Measurements from ENCODE around the gene MS4A2.

DNA sequence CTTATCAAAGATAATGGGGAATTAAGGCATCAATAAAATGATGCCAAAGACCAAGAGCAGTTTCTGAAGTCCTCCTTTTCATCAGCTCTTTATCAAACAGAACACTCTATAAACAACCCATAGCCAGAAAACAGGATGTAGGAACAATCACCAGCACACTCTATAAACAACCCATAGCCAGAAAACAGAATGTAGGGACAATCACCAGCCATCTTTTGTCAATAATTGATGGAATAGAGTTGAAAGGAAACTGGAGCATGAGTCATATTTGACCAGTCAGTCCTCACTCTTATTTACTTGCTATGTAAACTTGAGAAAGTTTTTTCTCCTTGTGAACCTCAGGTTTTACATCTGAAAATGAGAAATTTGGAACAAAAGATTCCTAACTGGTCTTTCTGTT lies 10.0 kb downstream of the MS4A2 start:
- TF ChIP-seq CTCF (conservative IDR thresholded peaks at IDR 0.05; ENCODE audit: low read depth in 2 of 2) (no peak), EZH2 (IDR thresholded peaks at IDR 0.05; ENCODE audit: low read depth, unreplicated experiment) (no peak), JUNB (IDR thresholded peaks at IDR 0.05; ENCODE audit: unreplicated experiment) (no peak), POLR2AphosphoS5 (IDR thresholded peaks at IDR 0.05; ENCODE audit: low read depth) (no peak), CREB1 (CRISPR knock-in tag; IDR thresholded peaks at IDR 0.05; ENCODE audit: low read depth) (no peak), ZNF114 (CRISPR knock-in tag; IDR thresholded peaks at IDR 0.05) (no peak), EZH2phosphoT487 (IDR thresholded peaks at IDR 0.05; ENCODE audit: unreplicated experiment) (no peak), ZNF462 (CRISPR knock-in tag; IDR thresholded peaks at IDR 0.05) (no peak), NANOG (IDR thresholded peaks at IDR 0.05; ENCODE audit: borderline replicate concordance) (no peak), ETS1 (IDR thresholded peaks at IDR 0.05) (no peak), STAT1 (IDR thresholded peaks at IDR 0.05; ENCODE audit: unreplicated experiment) (no peak), ZNF331 (CRISPR knock-in tag; IDR thresholded peaks at IDR 0.05; ENCODE audit: low read depth) (no peak)
- TF ChIP-seq, protein P1, sequence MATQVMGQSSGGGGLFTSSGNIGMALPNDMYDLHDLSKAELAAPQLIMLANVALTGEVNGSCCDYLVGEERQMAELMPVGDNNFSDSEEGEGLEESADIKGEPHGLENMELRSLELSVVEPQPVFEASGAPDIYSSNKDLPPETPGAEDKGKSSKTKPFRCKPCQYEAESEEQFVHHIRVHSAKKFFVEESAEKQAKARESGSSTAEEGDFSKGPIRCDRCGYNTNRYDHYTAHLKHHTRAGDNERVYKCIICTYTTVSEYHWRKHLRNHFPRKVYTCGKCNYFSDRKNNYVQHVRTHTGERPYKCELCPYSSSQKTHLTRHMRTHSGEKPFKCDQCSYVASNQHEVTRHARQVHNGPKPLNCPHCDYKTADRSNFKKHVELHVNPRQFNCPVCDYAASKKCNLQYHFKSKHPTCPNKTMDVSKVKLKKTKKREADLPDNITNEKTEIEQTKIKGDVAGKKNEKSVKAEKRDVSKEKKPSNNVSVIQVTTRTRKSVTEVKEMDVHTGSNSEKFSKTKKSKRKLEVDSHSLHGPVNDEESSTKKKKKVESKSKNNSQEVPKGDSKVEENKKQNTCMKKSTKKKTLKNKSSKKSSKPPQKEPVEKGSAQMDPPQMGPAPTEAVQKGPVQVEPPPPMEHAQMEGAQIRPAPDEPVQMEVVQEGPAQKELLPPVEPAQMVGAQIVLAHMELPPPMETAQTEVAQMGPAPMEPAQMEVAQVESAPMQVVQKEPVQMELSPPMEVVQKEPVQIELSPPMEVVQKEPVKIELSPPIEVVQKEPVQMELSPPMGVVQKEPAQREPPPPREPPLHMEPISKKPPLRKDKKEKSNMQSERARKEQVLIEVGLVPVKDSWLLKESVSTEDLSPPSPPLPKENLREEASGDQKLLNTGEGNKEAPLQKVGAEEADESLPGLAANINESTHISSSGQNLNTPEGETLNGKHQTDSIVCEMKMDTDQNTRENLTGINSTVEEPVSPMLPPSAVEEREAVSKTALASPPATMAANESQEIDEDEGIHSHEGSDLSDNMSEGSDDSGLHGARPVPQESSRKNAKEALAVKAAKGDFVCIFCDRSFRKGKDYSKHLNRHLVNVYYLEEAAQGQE (IDR thresholded peaks at IDR 0.05; ENCODE audit: unreplicated experiment) = no peak

Measured in GM23338 (cell line).